ENCODE results near the gene PLA2G3.

PLA2G3 gene

GRCh38 chr22:31143537-31143936 is 3.2 kb upstream of the PLA2G3 start:
- DNase-seq: no peak

GRCh38 chr22:31143038-31143437 is 2.7 kb upstream of the PLA2G3 start:
- no peak for DNase-seq

- no peak for DNase-seq
Measured at GRCh38 chr22:31142285-31142684, 2.0 kb upstream of the PLA2G3 start.

- DNase-seq: no peak
Measured at GRCh38 chr22:31141551-31141950, 1.2 kb upstream of the PLA2G3 start.

- DNase-seq: no peak
Measured at GRCh38 chr22:31140746-31141145, 438 bp upstream of the PLA2G3 start.

- DNase-seq: no peak
Measured at GRCh38 chr22:31139066-31139465, 1.2 kb downstream of the PLA2G3 start.

- no peak for DNase-seq
Measured at GRCh38 chr22:31138126-31138525, 2.2 kb downstream of the PLA2G3 start.

- no peak for DNase-seq
Measured at GRCh38 chr22:31137721-31138120, 2.6 kb downstream of the PLA2G3 start.

GRCh38 chr22:31136711-31137110 is 3.6 kb downstream of the PLA2G3 start:
- no peak for DNase-seq

- no peak for DNase-seq
Measured at GRCh38 chr22:31136155-31136554, 4.2 kb downstream of the PLA2G3 start.

GRCh38 chr22:31135706-31136105 is 4.6 kb downstream of the PLA2G3 start:
- DNase-seq: no peak

GRCh38 chr22:31134688-31135087 is 5.6 kb downstream of the PLA2G3 start:
- DNase-seq: no peak

- DNase-seq: no peak
Measured at GRCh38 chr22:31133911-31134310, 6.4 kb downstream of the PLA2G3 start.

- no peak for DNase-seq
Measured at GRCh38 chr22:31130873-31131272, 9.4 kb downstream of the PLA2G3 start.

- no peak for DNase-seq
Measured at GRCh38 chr22:31128156-31128555, 12.2 kb downstream of the PLA2G3 start.

GRCh38 chr22:31127181-31127772 is 13.0 kb downstream of the PLA2G3 start:
- DNase-seq: no peak

GRCh38 chr22:31126869-31127175 is 13.5 kb downstream of the PLA2G3 start:
- DNase-seq: no peak

GRCh38 chr22:31126128-31126868 is 14.0 kb downstream of the PLA2G3 start:
- no peak for DNase-seq

GRCh38 chr22:31125521-31126117 is 14.7 kb downstream of the PLA2G3 start:
- no peak for DNase-seq

GRCh38 chr22:31124811-31125465 is 15.4 kb downstream of the PLA2G3 start:
- no peak for DNase-seq

- no peak for DNase-seq
Measured at GRCh38 chr22:31124290-31124689, 16.0 kb downstream of the PLA2G3 start.

GRCh38 chr22:31123292-31123602 is 17.1 kb downstream of the PLA2G3 start:
- DNase-seq: no peak

- DNase-seq: peak; percentile 80
Measured at GRCh38 chr22:31122532-31123291, 17.6 kb downstream of the PLA2G3 start, which contains the start of gene INPP5J. TSS of gene INPP5J (plus strand) at chr22:31122966. CDS start at chr22:31123015, 49 bp downstream.

All from retina (tissue), 1 donor.